Lower leg skin (tissue), 3 donors: ENCODE data around the gene PLCH2.

Source experiments
- CTCF ChIP-seq, 3 donors: fragments of 450-650 bp; IDR thresholded peaks; one replicate each; pipeline ENCODE4 v1.5.1; 2016; ENCODE audit warnings: antibody characterized with exemption in 3 of 3, mild to moderate bottlenecking in 3 of 3, moderate library complexity in 2 of 3
- POLR2A ChIP-seq, 2 donors: fragments of 450-650 bp; IDR thresholded peaks; one replicate each; pipeline ENCODE4 v1.6.1; 2016 to 2017; ENCODE audit warnings: antibody characterized with exemption in 2 of 2, mild to moderate bottlenecking in 1 of 2, moderate library complexity in 1 of 2

DNA sequence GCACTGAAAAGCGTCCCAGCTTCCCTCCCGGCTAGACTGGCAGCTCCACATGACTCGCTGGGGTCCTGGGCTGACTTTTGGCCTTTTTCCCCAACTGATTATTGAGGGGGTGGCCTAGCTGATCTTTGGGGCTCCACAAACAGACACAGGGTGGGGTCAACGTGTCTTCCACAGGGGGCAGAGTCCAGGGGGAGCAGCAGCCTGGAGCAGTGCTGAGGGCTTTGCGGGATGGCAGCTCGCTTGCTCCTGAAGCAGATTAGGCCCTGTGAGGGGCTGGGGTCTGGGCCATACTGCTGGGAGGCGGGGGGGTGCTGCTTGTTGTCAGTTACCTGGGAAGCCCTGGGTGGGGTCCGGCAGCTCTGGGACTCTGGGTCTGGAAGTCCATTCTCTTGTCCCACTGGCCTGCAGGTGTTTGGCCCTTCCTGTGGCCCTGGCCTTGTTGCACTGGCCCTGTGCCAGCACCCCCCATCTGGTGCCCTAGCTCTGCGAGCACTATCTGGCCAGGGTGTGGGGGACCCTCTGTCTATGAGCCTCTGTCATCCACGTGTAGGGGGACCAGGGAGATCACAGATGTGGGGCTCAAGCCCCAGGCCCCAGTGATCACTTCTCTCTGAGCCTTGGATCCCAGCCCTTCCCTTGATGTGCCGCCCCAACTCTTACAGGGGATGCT, 66.3 kb downstream of the PLCH2 start:
- TF ChIP-seq CTCF (IDR thresholded peaks at IDR 0.05) (no peak), POLR2A (IDR thresholded peaks at IDR 0.05) (no peak)
